Heart left ventricle (tissue), 13 donors: Measurements from ENCODE around the gene RET.

Experiments
- POLR2A ChIP-seq, 2 donors: fragments of 450-650 bp; IDR thresholded peaks; one replicate each; pipeline ENCODE4 v1.6.1; 2017; ENCODE audit warnings: antibody characterized with exemption in 2 of 2, mild to moderate bottlenecking in 2 of 2, moderate library complexity in 2 of 2
- TF ChIP-seq, protein P1 (sequence below), 12 donors: fragments of 200-600 bp; sonication (generic) in 4 of 12; IDR thresholded peaks; one replicate each; pipeline versions ENCODE4 v1.5.0 to v1.8.0; 2018 to 2022; ENCODE audit warnings: antibody characterized with exemption in 12 of 12, mild to moderate bottlenecking in 5 of 12
- donor health status: ischemic (EF 13 %, LVEDD 7.1; RV severe dilation, severe dysfunction).
- donor health status: DM: no; HTN: yes; CAD: no.
- donor health status: DM: no; HTN: no; CAD: no.
- donor health status: ischemic (EF 25% LVEDD 6.9; RV normal size, moderate dysfunction).
- donor health status: ischemic (EF 25% LVEDD 5.7; RV mildly dilated, moderate dysfunction).
- donor health status: ischemic (EF 35%, LVEDD 5.7; RV mildly dilated, moderate dysfunction).
- donor health status: nonischemic (EF 11% LVEDD 7.7; RV severe dilation, severe dysfunction).
- donor health status: DM: yes; HTN: yes; CAD: no.
- donor health status: PGD.
- donor health status: ischemic (EF 29% LVEDD 5.4; RV normal size, mild dysfunction).
- donor health status: nonischemic (EF 23%, LVEDD 6.1; RV moderate dilation, normal function).

DNA sequence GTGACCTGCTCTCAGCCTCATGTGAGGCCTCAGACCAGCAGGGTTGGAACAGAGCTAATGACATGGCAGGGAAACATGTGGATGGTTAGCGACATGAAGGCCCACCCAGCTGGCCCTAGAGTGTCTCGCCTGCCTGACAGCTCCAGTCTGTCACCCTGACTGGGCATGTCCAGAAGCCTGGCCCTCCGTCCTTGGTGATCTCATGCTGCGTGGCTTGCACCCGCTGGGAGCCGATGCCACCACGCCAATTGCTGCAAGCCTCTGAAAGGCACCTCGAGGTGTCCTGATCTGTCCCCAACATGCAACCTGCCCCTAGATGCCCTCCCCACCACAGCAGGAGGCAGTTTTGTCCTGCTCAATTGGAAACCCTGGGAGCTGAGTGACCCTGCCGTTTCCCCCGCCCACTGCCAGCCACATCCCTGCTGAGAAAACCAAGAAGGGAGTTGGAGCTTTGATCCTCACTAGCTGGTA lies 27.8 kb upstream of the RET start:
- TF ChIP-seq, protein P1, sequence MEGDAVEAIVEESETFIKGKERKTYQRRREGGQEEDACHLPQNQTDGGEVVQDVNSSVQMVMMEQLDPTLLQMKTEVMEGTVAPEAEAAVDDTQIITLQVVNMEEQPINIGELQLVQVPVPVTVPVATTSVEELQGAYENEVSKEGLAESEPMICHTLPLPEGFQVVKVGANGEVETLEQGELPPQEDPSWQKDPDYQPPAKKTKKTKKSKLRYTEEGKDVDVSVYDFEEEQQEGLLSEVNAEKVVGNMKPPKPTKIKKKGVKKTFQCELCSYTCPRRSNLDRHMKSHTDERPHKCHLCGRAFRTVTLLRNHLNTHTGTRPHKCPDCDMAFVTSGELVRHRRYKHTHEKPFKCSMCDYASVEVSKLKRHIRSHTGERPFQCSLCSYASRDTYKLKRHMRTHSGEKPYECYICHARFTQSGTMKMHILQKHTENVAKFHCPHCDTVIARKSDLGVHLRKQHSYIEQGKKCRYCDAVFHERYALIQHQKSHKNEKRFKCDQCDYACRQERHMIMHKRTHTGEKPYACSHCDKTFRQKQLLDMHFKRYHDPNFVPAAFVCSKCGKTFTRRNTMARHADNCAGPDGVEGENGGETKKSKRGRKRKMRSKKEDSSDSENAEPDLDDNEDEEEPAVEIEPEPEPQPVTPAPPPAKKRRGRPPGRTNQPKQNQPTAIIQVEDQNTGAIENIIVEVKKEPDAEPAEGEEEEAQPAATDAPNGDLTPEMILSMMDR (IDR thresholded peaks at IDR 0.05) = no peak
- TF ChIP-seq POLR2A (IDR thresholded peaks at IDR 0.05) = no peak
